Esophagus muscularis mucosa (tissue), 4 donors: Measurements from ENCODE around the gene AATF. TPM values are rescaled to one million over a fixed set of nuclear protein-coding genes. Genes with fewer than 3 reads are reported as not detected.

Experiments
- DNase-seq: peaks from one replicate; pipeline ENCODE4 v3.0.0-alpha.2; 2017; ENCODE audit errors: extremely low spot score
- H3K27ac ChIP-seq, 4 donors: fragments of 200-600 bp; sonication (generic); replicated peaks in 1 of 4; 1 replicate in 3 of 4; 2 replicates in 1 of 4; pipeline ENCODE4 v1.5.1; 2016 to 2019; ENCODE audit warnings: mild to moderate bottlenecking in 1 of 4
- H3K27me3 ChIP-seq, 4 donors: fragments of 200-600 bp; sonication (generic); one replicate each; pipeline versions ENCODE4 v1.5.1 to v1.6.0; 2016 to 2019
- H3K36me3 ChIP-seq, 4 donors: fragments of 200-600 bp; sonication (generic); one replicate each; pipeline ENCODE4 v1.5.1; 2016 to 2019
- H3K4me1 ChIP-seq, 4 donors: fragments of 200-600 bp; sonication (generic); one replicate each; pipeline ENCODE4 v1.5.1; 2016 to 2019
- H3K4me3 ChIP-seq, 4 donors: fragments of 200-600 bp; sonication (generic); 1 replicate in 2 of 4; 2 replicates in 2 of 4; pipeline ENCODE4 v1.5.1; 2016 to 2019; ENCODE audit warnings: mild to moderate bottlenecking in 4 of 4, moderate library complexity in 1 of 4
- H3K9me3 ChIP-seq, 4 donors: fragments of 200-600 bp; sonication (generic); 1 replicate in 3 of 4; 2 replicates in 1 of 4; pipeline ENCODE4 v1.5.1; 2016 to 2019
- CTCF ChIP-seq, 3 experiments: fragments of 200-600 bp in 2 of 3; fragments of 450-650 bp in 1 of 3; sonication (generic) in 2 of 3; IDR thresholded peaks; one replicate each; pipeline ENCODE4 v1.5.1; 2017 to 2019; ENCODE audit warnings: antibody characterized with exemption in 3 of 3, mild to moderate bottlenecking in 2 of 3, moderate library complexity in 1 of 3
- EP300 ChIP-seq: sonication (generic); formaldehyde crosslinking; IDR thresholded peaks from one replicate; pipeline ENCODE4 v1.6.1; 2017; ENCODE audit warnings: antibody characterized with exemption
- POLR2A ChIP-seq: fragments of 450-650 bp; IDR thresholded peaks from one replicate; pipeline ENCODE4 v1.6.1; 2017; ENCODE audit warnings: antibody characterized with exemption, moderate library complexity, mild to moderate bottlenecking, low read depth
- POLR2AphosphoS5 ChIP-seq, 2 donors: sonication (generic); formaldehyde crosslinking; IDR thresholded peaks; one replicate each; pipeline ENCODE4 v1.6.1; 2017; ENCODE audit warnings: antibody characterized with exemption in 2 of 2
- WGBS: methylation state at CpG from one replicate; pipeline ENCODE4 v1.1.5; 2018; 5-methylcytosine and 5-hydroxymethylcytosine counted together
- intact Hi-C: fragments of 100-400 bp; cut with DNase I; formaldehyde crosslinking; loops from one replicate; pipeline ENCODE4 v1.15.1; 2023
- total RNA-seq, 4 donors: library from RNA; depleted of rRNA; stranded (reverse); fragments of >200 nt; gene quantifications; one replicate each; pipeline versions ENCODE4 v1.1.0 to v1.2.1, GENCODE V29; 2016

Gene AATF
- total RNA-seq, 4 donors from 2014 or later = 37.8 to 55.7 (median 45.3) TPM

DNA sequence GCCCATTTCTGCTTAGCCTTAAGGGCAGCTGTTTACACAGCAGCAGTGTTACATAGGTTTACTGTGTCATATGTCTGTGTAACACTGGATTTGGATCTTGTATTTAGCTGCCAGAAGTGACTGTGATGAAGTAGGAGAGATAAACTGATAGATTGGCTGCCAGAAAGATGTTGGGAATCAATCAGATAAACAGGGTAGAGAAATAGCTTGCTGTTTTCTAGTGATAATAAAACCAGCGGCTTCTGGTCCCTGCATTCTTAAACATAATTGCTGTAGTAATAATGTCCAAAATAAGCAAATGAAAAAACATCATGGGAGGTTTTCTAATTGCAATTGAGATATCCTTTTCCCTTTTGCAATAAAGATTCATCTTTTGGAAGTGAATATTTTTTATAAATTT, 68.7 kb downstream of the AATF start:
- intact Hi-C loops = no loop called here
- no peak for TF ChIP-seq EP300
- TF ChIP-seq CTCF (IDR thresholded peaks at IDR 0.05) = no peak
- no peak for TF ChIP-seq POLR2A
- no peak for TF ChIP-seq POLR2AphosphoS5 (IDR thresholded peaks at IDR 0.05)
- Histone ChIP-seq H3K36me3 (peaks cover 0 to 14% (median 2%) of the 10 kb centered on the region in 4 donors), H3K27me3 (no peaks in the 10 kb centered on the region), H3K4me1 (no peaks in the 10 kb centered on the region), H3K27ac (no peak overlapping the region), H3K4me3 (no peak overlapping the region), H3K9me3 (no peaks in the 10 kb centered on the region)
- 83% methylated on average over 1 of the region's 1 CpG for WGBS
- no peak for DNase-seq

- peaks cover 0 to 15% (median 2%) of the 10 kb centered on the region in 4 donors for H3K36me3 ChIP-seq
- intact Hi-C loops = no loop called here
- H3K27ac ChIP-seq = no peak overlapping the region
- DNase-seq = peak; percentile 31
- H3K9me3 ChIP-seq = no peaks in the 10 kb centered on the region
- H3K4me1 ChIP-seq = peaks cover 0 to 5% (median under 1%) of the 10 kb centered on the region in 4 donors
- H3K27me3 ChIP-seq = no peaks in the 10 kb centered on the region
- TF ChIP-seq EP300 = no peak
- TF ChIP-seq POLR2AphosphoS5 (IDR thresholded peaks at IDR 0.05) = no peak
- no peak for TF ChIP-seq POLR2A
- no peak for TF ChIP-seq CTCF (IDR thresholded peaks at IDR 0.05)
- no peak overlapping the region for H3K4me3 ChIP-seq
- WGBS = 88% methylated on average over 3 of the region's 3 CpGs
These were observed 70.5 kb downstream of the AATF start for GRCh38 chr17:37019117-37019740.

- DNase-seq = no peak
- Histone ChIP-seq H3K4me1 (peaks cover 0 to 7% (median 2%) of the 10 kb centered on the region in 4 donors), H3K27me3 (no peaks in the 10 kb centered on the region), H3K4me3 (no peak overlapping the region), H3K36me3 (peaks cover 0 to 20% (median 2%) of the 10 kb centered on the region in 4 donors), H3K27ac (no peak overlapping the region), H3K9me3 (no peaks in the 10 kb centered on the region)
- 96% methylated on average over 4 of the region's 4 CpGs for WGBS
- intact Hi-C loops = no loop called here
- TF ChIP-seq EP300 (no peak), CTCF (IDR thresholded peaks at IDR 0.05) (no peak), POLR2A (no peak), POLR2AphosphoS5 (IDR thresholded peaks at IDR 0.05) (no peak)
These were observed 71.0 kb downstream of the AATF start for GRCh38 chr17:37019741-37020129.

DNA sequence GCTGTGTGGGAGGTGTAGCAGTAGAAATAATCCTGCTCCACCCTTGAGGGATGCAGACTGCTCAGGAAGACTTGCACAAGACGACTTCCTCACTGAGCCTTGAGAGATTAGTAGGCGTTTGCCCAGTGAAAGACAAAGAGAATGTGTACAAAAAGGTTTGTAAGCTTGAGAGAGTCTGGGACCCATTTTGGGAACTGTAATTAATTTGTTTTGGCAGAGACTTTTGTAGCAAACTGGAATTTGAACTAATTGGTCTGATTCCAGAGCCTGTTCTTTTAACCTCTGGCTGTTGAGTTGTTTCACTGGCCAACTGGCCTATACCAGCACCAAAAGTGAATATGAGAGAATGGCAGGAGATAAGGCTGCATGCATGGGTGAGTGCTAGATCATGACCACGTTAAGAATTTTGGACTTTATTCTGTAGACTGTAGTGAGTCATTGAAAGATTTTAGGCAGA, 75.5 kb downstream of the AATF start:
- no peaks in the 10 kb centered on the region for H3K9me3 ChIP-seq
- H3K27ac ChIP-seq = no peak overlapping the region
- intact Hi-C loops = no loop called here
- no peaks in the 10 kb centered on the region for H3K27me3 ChIP-seq
- TF ChIP-seq CTCF (IDR thresholded peaks at IDR 0.05) (no peak), EP300 (no peak), POLR2AphosphoS5 (IDR thresholded peaks at IDR 0.05) (no peak), POLR2A (no peak)
- peaks cover 0 to 26% (median 4%) of the 10 kb centered on the region in 4 donors for H3K36me3 ChIP-seq
- H3K4me1 ChIP-seq = peaks cover 0 to 7% (median 2%) of the 10 kb centered on the region in 4 donors
- H3K4me3 ChIP-seq = no peak overlapping the region
- WGBS = 58% methylated on average over 3 of the region's 3 CpGs
- DNase-seq = peak; percentile 45
